IMR-90 (cell line): ENCODE data around the gene SPRED2. TPM values are rescaled to one million over a fixed set of nuclear protein-coding genes. Genes with fewer than 3 reads are reported as not detected.

ENCODE experiments used
- ATAC-seq: fragments of 200-7000 bp; cut with Tn5 transposase; 2 replicates; pipeline ENCODE4 v1.9.1; 2020; ENCODE audit warnings: low read depth, mild to moderate bottlenecking, moderate library complexity
- BruUV-seq: library from RNA; stranded (reverse); fragments of 400-500 nt; replicated peaks from 2 replicates; lab custom pipeline; 2021; lab: Mats Ljungman, UMichigan
- CTCF ChIA-PET: fragments of 300-600 bp; formaldehyde crosslinking; extraction: SDS; loops from one replicate; lab custom pipeline; 2021; ENCODE audit warnings: antibody characterized with exemption; lab: Yijun Ruan, JAX
- POLR2A ChIA-PET: fragments of 300-600 bp; sonication (Branson Sonifier 250); formaldehyde crosslinking; loops from one replicate; lab custom pipeline; 2022; ENCODE audit warnings: antibody characterized with exemption; ENCODE audit not compliant: unreplicated experiment; lab: Charles Lee
- DNase-seq: peaks from one replicate; pipeline ENCODE4 v3.0.0; 2013
- H2AFZ ChIP-seq: replicated peaks from 2 replicates; pipeline ENCODE3; 2013; ENCODE audit warnings: low read length, mild to moderate bottlenecking; ENCODE audit not compliant: poor library complexity
- H2AK5ac ChIP-seq: 2 replicates; pipeline ENCODE4 v1.6.1; 2013; ENCODE audit warnings: low read depth, low read length, inconsistent platforms
- H2AK9ac ChIP-seq: replicated peaks from 2 replicates; pipeline ENCODE3; 2013; ENCODE audit warnings: mild to moderate bottlenecking, low read depth, low read length, moderate library complexity; ENCODE audit not compliant: poor library complexity
- H2BK120ac ChIP-seq: 2 replicates; pipeline ENCODE4 v1.6.1; 2013; ENCODE audit warnings: low read depth, low read length, inconsistent platforms
- H2BK15ac ChIP-seq: 3 replicates; pipeline ENCODE4 v1.6.1; 2013; ENCODE audit warnings: low read depth, low read length, inconsistent platforms
- H2BK20ac ChIP-seq: 2 replicates; pipeline ENCODE4 v1.6.1; 2013; ENCODE audit warnings: low read depth, mild to moderate bottlenecking, inconsistent platforms, low read length, moderate library complexity
- H2BK5ac ChIP-seq: 2 replicates; pipeline ENCODE4 v1.6.1; 2013; ENCODE audit warnings: mild to moderate bottlenecking, low read depth, low read length, inconsistent platforms; ENCODE audit not compliant: poor library complexity, severe bottlenecking
- H3K14ac ChIP-seq: replicated peaks from 2 replicates; pipeline ENCODE4 v1.6.1; 2013; ENCODE audit warnings: low read depth, low read length, inconsistent platforms
- H3K18ac ChIP-seq: 2 replicates; pipeline ENCODE4 v1.6.1; 2013; ENCODE audit warnings: low read depth, low read length, control low read depth
- H3K23ac ChIP-seq: 2 replicates; pipeline ENCODE4 v1.6.1; 2013; ENCODE audit warnings: low read depth, low read length, inconsistent platforms
- H3K27ac ChIP-seq: 2 replicates; pipeline ENCODE4 v1.5.1; 2013; ENCODE audit warnings: mild to moderate bottlenecking, control low read depth, low read length; ENCODE audit not compliant: insufficient read depth
- H3K27me3 ChIP-seq: 2 replicates; pipeline ENCODE4 v1.6.1; 2013; ENCODE audit warnings: low read length; ENCODE audit not compliant: control insufficient read depth, insufficient read depth
- H3K36me3 ChIP-seq: 2 replicates; pipeline ENCODE4 v1.6.1; 2013; ENCODE audit warnings: low read length, mixed read lengths; ENCODE audit not compliant: control insufficient read depth, insufficient read depth
- H3K4ac ChIP-seq: 2 replicates; pipeline ENCODE4 v1.6.1; 2013; ENCODE audit warnings: low read depth, low read length, inconsistent platforms
- H3K4me1 ChIP-seq: 2 replicates; pipeline ENCODE4 v1.6.1; 2013; ENCODE audit warnings: low read length, mixed read lengths; ENCODE audit not compliant: control insufficient read depth, insufficient read depth
- H3K4me2 ChIP-seq: 2 replicates; pipeline ENCODE4 v1.6.1; 2013; ENCODE audit warnings: low read depth, mild to moderate bottlenecking, control low read depth, low read length, moderate library complexity
- H3K4me3 ChIP-seq: 2 replicates; pipeline ENCODE4 v1.5.1; 2013; ENCODE audit warnings: low read depth, mild to moderate bottlenecking, control low read depth, low read length, moderate library complexity; ENCODE audit not compliant: insufficient read depth
- H3K56ac ChIP-seq: 2 replicates; pipeline ENCODE4 v1.6.1; 2013; ENCODE audit warnings: low read length, inconsistent platforms; ENCODE audit not compliant: insufficient read depth; ENCODE audit errors: extremely low read depth
- H3K79me1 ChIP-seq, 2 experiments: 2 replicates each; pipeline ENCODE4 v1.6.1; 2013; ENCODE audit warnings: low read length in 2 of 2, inconsistent platforms in 1 of 2, low read depth in 1 of 2
- H3K9ac ChIP-seq: 2 replicates; pipeline ENCODE4 v1.6.1; 2013; ENCODE audit warnings: low read depth, low read length, control low read depth
- H3K9me1 ChIP-seq: 2 replicates; pipeline ENCODE4 v1.6.1; 2013; ENCODE audit warnings: low read length, inconsistent platforms; ENCODE audit not compliant: insufficient read depth
- H3K9me3 ChIP-seq: 2 replicates; pipeline ENCODE4 v1.6.1; 2013; ENCODE audit warnings: low read length; ENCODE audit not compliant: control insufficient read depth, insufficient read depth
- H4K20me1 ChIP-seq: 2 replicates; pipeline ENCODE4 v1.6.1; 2013; ENCODE audit warnings: low read length, inconsistent platforms; ENCODE audit not compliant: insufficient read depth
- H4K5ac ChIP-seq: 2 replicates; pipeline ENCODE4 v1.6.1; 2013; ENCODE audit warnings: mild to moderate bottlenecking, low read depth, low read length, control low read depth
- H4K8ac ChIP-seq, 2 experiments: 2 replicates each; pipeline ENCODE4 v1.6.1; 2013; ENCODE audit warnings: low read depth in 2 of 2, low read length in 2 of 2, control low read depth in 1 of 2, inconsistent platforms in 1 of 2
- H4K91ac ChIP-seq: 2 replicates; pipeline ENCODE4 v1.6.1; 2013; ENCODE audit warnings: low read depth, low read length, inconsistent platforms; ENCODE audit not compliant: insufficient read depth
- BHLHE40 ChIP-seq: fragments of 150-350 bp; IDR thresholded peaks from 2 replicates; pipeline ENCODE4 v1.6.1; 2016; ENCODE audit warnings: mild to moderate bottlenecking, low read depth, low read length
- CEBPB ChIP-seq: IDR thresholded peaks from 2 replicates; pipeline ENCODE4 v1.6.1; 2012; ENCODE audit warnings: low read depth, low read length, improper control_type of control experiment
- FOS ChIP-seq: fragments of 150-350 bp; IDR thresholded peaks from 2 replicates; pipeline ENCODE4 v1.6.1; 2016; ENCODE audit warnings: low read depth, low read length
- MAFK ChIP-seq: IDR thresholded peaks from 2 replicates; pipeline ENCODE4 v1.6.1; 2012; ENCODE audit warnings: low read depth, low read length, improper control_type of control experiment
- MAZ ChIP-seq: IDR thresholded peaks from 2 replicates; pipeline ENCODE4 v1.6.1; 2012; ENCODE audit warnings: low read depth, mild to moderate bottlenecking, low read length, improper control_type of control experiment, moderate library complexity, borderline replicate concordance
- RAD21 ChIP-seq: IDR thresholded peaks from 2 replicates; pipeline ENCODE4 v1.6.1; 2012; ENCODE audit warnings: low read length, improper control_type of control experiment
- dilution Hi-C: fragments of 300-500 bp; cut with HindIII; formaldehyde crosslinking; loops from one replicate; pipeline ENCODE4 v1.14.3; 2018; ENCODE audit warnings: low sequenced_read_pairs; ENCODE audit not compliant: unreplicated experiment
- in situ Hi-C: fragments of 300-500 bp; cut with MboI; formaldehyde crosslinking; loops from 3 replicates; pipeline ENCODE4 v1.14.3; 2019; ENCODE audit warnings: low sequenced_read_pairs, inconsistent platforms, mixed read lengths
- intact Hi-C: fragments of 100-400 bp; cut with micrococcal nuclease; formaldehyde crosslinking; loops from 2 replicates; pipeline ENCODE4 v1.10.0; 2022
- polyA plus RNA-seq, 3 experiments: library from polyadenylated mRNA; depleted of rRNA; stranded (reverse); fragments of >200 nt; gene quantifications; 2 replicates each; pipeline ENCODE4 v1.2.3, GENCODE V29; 2012; ENCODE audit warnings: low replicate concordance in 1 of 3
- total RNA-seq: library from RNA; depleted of rRNA; stranded (reverse); fragments of >200 nt; gene quantifications from 2 replicates; pipeline ENCODE4 v1.2.3, GENCODE V29; 2012
- TF ChIP-seq, protein P1 (sequence below): conservative IDR thresholded peaks from 2 replicates; pipeline ENCODE4 v1.5.1; 2012; ENCODE audit warnings: mild to moderate bottlenecking, low read depth, low read length, improper control_type of control experiment

The SPRED2 gene
- total and polyA plus RNA-seq, 2 of the 4 experiments (the other 2 are of a cell fraction), result 4.8 to 18.7 TPM

- H3K79me1 ChIP-seq, result peaks cover 28 to 47% of the 10 kb centered on the region in 2 experiments; a peak in 3 of 4 replicates
- H3K56ac ChIP-seq, result no peak overlapping the region
- H4K8ac ChIP-seq, result no peak overlapping the region
- H3K27me3 ChIP-seq, result no peaks in the 10 kb centered on the region
- ATAC-seq, result no peak
- H4K91ac ChIP-seq, result no peak overlapping the region
- BruUV-seq, result no TSS peak
- no peak overlapping the region for H2AFZ ChIP-seq
- no peak for TF ChIP-seq BHLHE40
- no peak for TF ChIP-seq CEBPB
- TF ChIP-seq, protein P1, sequence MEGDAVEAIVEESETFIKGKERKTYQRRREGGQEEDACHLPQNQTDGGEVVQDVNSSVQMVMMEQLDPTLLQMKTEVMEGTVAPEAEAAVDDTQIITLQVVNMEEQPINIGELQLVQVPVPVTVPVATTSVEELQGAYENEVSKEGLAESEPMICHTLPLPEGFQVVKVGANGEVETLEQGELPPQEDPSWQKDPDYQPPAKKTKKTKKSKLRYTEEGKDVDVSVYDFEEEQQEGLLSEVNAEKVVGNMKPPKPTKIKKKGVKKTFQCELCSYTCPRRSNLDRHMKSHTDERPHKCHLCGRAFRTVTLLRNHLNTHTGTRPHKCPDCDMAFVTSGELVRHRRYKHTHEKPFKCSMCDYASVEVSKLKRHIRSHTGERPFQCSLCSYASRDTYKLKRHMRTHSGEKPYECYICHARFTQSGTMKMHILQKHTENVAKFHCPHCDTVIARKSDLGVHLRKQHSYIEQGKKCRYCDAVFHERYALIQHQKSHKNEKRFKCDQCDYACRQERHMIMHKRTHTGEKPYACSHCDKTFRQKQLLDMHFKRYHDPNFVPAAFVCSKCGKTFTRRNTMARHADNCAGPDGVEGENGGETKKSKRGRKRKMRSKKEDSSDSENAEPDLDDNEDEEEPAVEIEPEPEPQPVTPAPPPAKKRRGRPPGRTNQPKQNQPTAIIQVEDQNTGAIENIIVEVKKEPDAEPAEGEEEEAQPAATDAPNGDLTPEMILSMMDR, result no peak
- no peak for TF ChIP-seq MAFK
- no peak for TF ChIP-seq RAD21
- TF ChIP-seq FOS, result no peak
- no peak for TF ChIP-seq MAZ
- H3K14ac ChIP-seq, result no peak overlapping the region
- no peak overlapping the region for H2AK5ac ChIP-seq
- no peaks in the 10 kb centered on the region for H3K4me1 ChIP-seq
- H3K9me3 ChIP-seq, result no peaks in the 10 kb centered on the region
- no peak overlapping the region for H2AK9ac ChIP-seq
- no peak overlapping the region for H3K4ac ChIP-seq
- H3K9me1 ChIP-seq, result peaks cover 13% of the 10 kb centered on the region; the same call in 1 of the 2 replicates
- POLR2A ChIA-PET, result no interaction called here
- intact Hi-C loops, result loop anchor here (2.0 kb wide), 1 partner anchor 13 kb away; no protein-coding TSS in a partner anchor
- no peak overlapping the region for H2BK120ac ChIP-seq
- dilution Hi-C loops, result no loop called here
- H2BK15ac ChIP-seq, result no peak overlapping the region
- no peak overlapping the region for H2BK5ac ChIP-seq
- H3K9ac ChIP-seq, result no peak overlapping the region
- H3K18ac ChIP-seq, result no peak overlapping the region
- 0 out of 2 replicates have a peak, but pooled peaks cover 3% of the 10 kb centered on the region for H3K36me3 ChIP-seq
- in situ Hi-C loops, result no loop called here
- no peak overlapping the region for H3K27ac ChIP-seq
- no peak overlapping the region for H3K4me3 ChIP-seq
- H3K4me2 ChIP-seq, result no peak overlapping the region
- H4K20me1 ChIP-seq, result peaks cover 36% of the 10 kb centered on the region
- DNase-seq, result no peak
- H4K5ac ChIP-seq, result no peak overlapping the region
- no peak overlapping the region for H3K23ac ChIP-seq
- no peak overlapping the region for H2BK20ac ChIP-seq
- CTCF ChIA-PET, result interaction anchor here (0.6 kb wide), 1 partner anchor 140 kb away, joined by 3 read pairs; no protein-coding TSS in a partner anchor
These were observed 89.0 kb downstream of the SPRED2 start for GRCh38 chr2:65343386-65343785.
